Stimulated activated naive CD8-positive, alpha-beta T cell treated with anti-CD3 and anti-CD28 coated beads, Interleukin-15, amount 100 ng/mL, for 72 hours (primary cell): ENCODE data around the gene CARS1.
A peak's percentile ranks its signal among the peaks of the same experiment; 100 is the strongest.

Experiments
- ATAC-seq: fragments of 150-1000 bp; cut with Tn5 transposase; 2 replicates; pipeline ENCODE4 v1.10.0; 2021; ENCODE audit warnings: mild to moderate bottlenecking, moderate library complexity
- DNase-seq, 2 donors: peaks; one replicate each; pipeline ENCODE4 v3.0.0; 2021 to 2022
- H3K27ac Mint-ChIP-seq, 2 donors: one replicate each; pipeline ENCODE4 v1.8.0; 2022; ENCODE audit warnings: mild to moderate bottlenecking in 2 of 2, mixed read lengths in 2 of 2, moderate library complexity in 2 of 2
- H3K27me3 Mint-ChIP-seq: one replicate; pipeline ENCODE4 v1.8.0; 2022; ENCODE audit warnings: mixed read lengths
- H3K4me1 Mint-ChIP-seq: one replicate; pipeline ENCODE4 v1.8.0; 2022; ENCODE audit warnings: mild to moderate bottlenecking, mixed read lengths
- H3K4me3 Mint-ChIP-seq, 2 donors: one replicate each; pipeline ENCODE4 v1.8.0; 2022; ENCODE audit warnings: mild to moderate bottlenecking in 2 of 2, mixed read lengths in 2 of 2, moderate library complexity in 1 of 2
- H3K9me3 Mint-ChIP-seq, 2 donors: one replicate each; pipeline ENCODE4 v1.8.0; 2022; ENCODE audit warnings: mixed read lengths in 2 of 2

The CARS1 gene

GRCh38 chr11:2960139-2960538 is 97.1 kb downstream of the CARS1 start:
- Mint-ChIP-seq H3K9me3 (no peaks in the 10 kb centered on the region), H3K27ac (no peak overlapping the region), H3K4me1 (peaks cover 61% of the 10 kb centered on the region), H3K27me3 (no peaks in the 10 kb centered on the region), H3K4me3 (no peak overlapping the region)
- DNase-seq (no peak), ATAC-seq (no peak)

- DNase-seq, result no peak
- H3K4me3 Mint-ChIP-seq, result no peak overlapping the region
- no peak overlapping the region for H3K27ac Mint-ChIP-seq
- no peak for ATAC-seq
- H3K9me3 Mint-ChIP-seq, result no peaks in the 10 kb centered on the region
- H3K4me1 Mint-ChIP-seq, result peaks cover 57% of the 10 kb centered on the region
- no peaks in the 10 kb centered on the region for H3K27me3 Mint-ChIP-seq
Measured at GRCh38 chr11:2958251-2958650, 99.0 kb downstream of the CARS1 start.

GRCh38 chr11:2955906-2956476 is 101.2 kb downstream of the CARS1 start:
- no peak for DNase-seq
- H3K27me3 Mint-ChIP-seq, result no peaks in the 10 kb centered on the region
- no peaks in the 10 kb centered on the region for H3K9me3 Mint-ChIP-seq
- ATAC-seq, result no peak
- H3K4me3 Mint-ChIP-seq, result no peak overlapping the region
- H3K4me1 Mint-ChIP-seq, result peaks cover 57% of the 10 kb centered on the region
- peak overlapping the region in 1 of 2 donors; percentile 79 for H3K27ac Mint-ChIP-seq

GRCh38 chr11:2954263-2954662 is 103.0 kb downstream of the CARS1 start:
- DNase-seq, result no peak
- no peaks in the 10 kb centered on the region for H3K27me3 Mint-ChIP-seq
- no peak for ATAC-seq
- peak overlapping the region in 1 of 2 donors; percentile 82 for H3K27ac Mint-ChIP-seq
- H3K9me3 Mint-ChIP-seq, result no peaks in the 10 kb centered on the region
- H3K4me3 Mint-ChIP-seq, result no peak overlapping the region
- peaks cover 61% of the 10 kb centered on the region for H3K4me1 Mint-ChIP-seq

GRCh38 chr11:2952290-2952689 is 104.9 kb downstream of the CARS1 start:
- Mint-ChIP-seq H3K9me3 (no peaks in the 10 kb centered on the region), H3K27me3 (no peaks in the 10 kb centered on the region), H3K27ac (no peak overlapping the region), H3K4me1 (peaks cover 80% of the 10 kb centered on the region), H3K4me3 (no peak overlapping the region)
- DNase-seq (no peak), ATAC-seq (no peak)

- Mint-ChIP-seq H3K4me1 (peaks cover 86% of the 10 kb centered on the region), H3K4me3 (no peak overlapping the region), H3K27me3 (no peaks in the 10 kb centered on the region), H3K9me3 (no peaks in the 10 kb centered on the region), H3K27ac (peak overlapping the region; percentile 27 to 29)
- ATAC-seq (no peak), DNase-seq (no peak)
Measured at GRCh38 chr11:2951231-2952110, 105.8 kb downstream of the CARS1 start.
